Liver (tissue), 2 donors: ENCODE data around the gene BSN.

Source experiments
- YY1 ChIP-seq: IDR thresholded peaks from 2 replicates; pipeline ENCODE4 v1.6.1; 2016; ENCODE audit warnings: antibody characterized with exemption, mild to moderate bottlenecking
- TF ChIP-seq, protein P1 (sequence below): fragments of 150-350 bp; IDR thresholded peaks from 2 replicates; pipeline ENCODE4 v1.5.1; 2017; ENCODE audit warnings: improper control_type of control experiment, low read depth, low read length; ENCODE audit not compliant: missing input control
- donor health status: healthy.

DNA sequence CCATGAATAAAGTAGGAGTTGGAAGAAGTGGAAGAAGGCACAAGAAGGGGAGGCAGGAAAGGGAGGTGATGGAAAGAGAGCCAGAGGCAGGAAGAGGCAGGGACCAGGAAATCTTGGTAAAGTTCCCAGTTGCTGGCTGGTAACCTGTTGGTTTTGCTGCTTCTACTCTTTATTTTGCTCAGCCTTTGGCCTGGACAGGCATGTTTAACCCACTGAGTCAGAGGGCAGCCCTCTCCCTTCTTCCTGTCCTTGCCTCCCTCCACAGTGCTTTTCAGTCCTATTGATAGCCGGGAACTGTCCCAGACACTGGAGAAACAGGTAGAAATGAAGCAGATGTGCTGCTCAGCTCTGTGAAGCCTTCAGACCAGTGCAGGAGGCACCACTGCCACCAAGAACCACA is 76.5 kb downstream of the BSN start:
- TF ChIP-seq, protein P1, sequence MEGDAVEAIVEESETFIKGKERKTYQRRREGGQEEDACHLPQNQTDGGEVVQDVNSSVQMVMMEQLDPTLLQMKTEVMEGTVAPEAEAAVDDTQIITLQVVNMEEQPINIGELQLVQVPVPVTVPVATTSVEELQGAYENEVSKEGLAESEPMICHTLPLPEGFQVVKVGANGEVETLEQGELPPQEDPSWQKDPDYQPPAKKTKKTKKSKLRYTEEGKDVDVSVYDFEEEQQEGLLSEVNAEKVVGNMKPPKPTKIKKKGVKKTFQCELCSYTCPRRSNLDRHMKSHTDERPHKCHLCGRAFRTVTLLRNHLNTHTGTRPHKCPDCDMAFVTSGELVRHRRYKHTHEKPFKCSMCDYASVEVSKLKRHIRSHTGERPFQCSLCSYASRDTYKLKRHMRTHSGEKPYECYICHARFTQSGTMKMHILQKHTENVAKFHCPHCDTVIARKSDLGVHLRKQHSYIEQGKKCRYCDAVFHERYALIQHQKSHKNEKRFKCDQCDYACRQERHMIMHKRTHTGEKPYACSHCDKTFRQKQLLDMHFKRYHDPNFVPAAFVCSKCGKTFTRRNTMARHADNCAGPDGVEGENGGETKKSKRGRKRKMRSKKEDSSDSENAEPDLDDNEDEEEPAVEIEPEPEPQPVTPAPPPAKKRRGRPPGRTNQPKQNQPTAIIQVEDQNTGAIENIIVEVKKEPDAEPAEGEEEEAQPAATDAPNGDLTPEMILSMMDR = no peak
- TF ChIP-seq YY1 = no peak
